Smooth muscle cell (in vitro differentiated cells): ENCODE results near the gene NLRC5. TPM values are rescaled to one million over a fixed set of nuclear protein-coding genes. Genes with fewer than 3 reads are reported as not detected.
A peak's percentile ranks its signal among the peaks of the same experiment; 100 is the strongest.

Experiments
- DNase-seq: peaks from one replicate; lab custom pipeline; 2025; ENCODE audit not compliant: unreplicated experiment; lab: John Stamatoyannopoulos, UW
- H2AFZ ChIP-seq: fragments of 200-600 bp; sonication (generic); 2 replicates; pipeline ENCODE4 v1.6.0; 2016; ENCODE audit warnings: antibody characterized with exemption, low read depth, mild to moderate bottlenecking
- H3F3A ChIP-seq: fragments of 200-600 bp; sonication (generic); 2 replicates; pipeline ENCODE4 v1.6.0; 2017; ENCODE audit warnings: antibody characterized with exemption, low read depth
- H3K27ac ChIP-seq: fragments of 200-600 bp; sonication (generic); 2 replicates; pipeline ENCODE4 v1.5.1; 2016; ENCODE audit warnings: low read depth, mild to moderate bottlenecking
- H3K27me3 ChIP-seq: fragments of 200-600 bp; sonication (generic); 2 replicates; pipeline ENCODE4 v1.6.1; 2016; ENCODE audit warnings: low read depth, mild to moderate bottlenecking
- H3K36me3 ChIP-seq: fragments of 200-600 bp; sonication (generic); 2 replicates; pipeline ENCODE4 v1.5.1; 2016; ENCODE audit warnings: low read depth
- H3K4me1 ChIP-seq: fragments of 200-600 bp; sonication (generic); 2 replicates; pipeline ENCODE4 v1.5.1; 2016; ENCODE audit warnings: low read depth
- H3K4me2 ChIP-seq: fragments of 200-600 bp; sonication (generic); 2 replicates; pipeline ENCODE4 v1.6.0; 2016; ENCODE audit warnings: mild to moderate bottlenecking
- H3K4me3 ChIP-seq: fragments of 200-600 bp; sonication (generic); 2 replicates; pipeline ENCODE4 v1.5.1; 2016; ENCODE audit warnings: mild to moderate bottlenecking
- H3K79me2 ChIP-seq: fragments of 200-600 bp; sonication (generic); 2 replicates; pipeline ENCODE4 v1.6.0; 2016; ENCODE audit warnings: low read depth, mild to moderate bottlenecking
- H3K9ac ChIP-seq: fragments of 200-600 bp; sonication (generic); 2 replicates; pipeline ENCODE4 v1.6.0; 2016; ENCODE audit warnings: low read depth
- H3K9me3 ChIP-seq: fragments of 200-600 bp; sonication (generic); replicated peaks from 2 replicates; pipeline ENCODE4 v1.5.1; 2016; ENCODE audit warnings: low read depth
- H4K20me1 ChIP-seq: fragments of 200-600 bp; sonication (generic); 2 replicates; pipeline ENCODE4 v1.6.0; 2016; ENCODE audit warnings: low read depth
- CTCF ChIP-seq: fragments of 200-600 bp; sonication (generic); IDR thresholded peaks from 2 replicates; pipeline ENCODE4 v1.5.1; 2017; ENCODE audit warnings: borderline replicate concordance, mild to moderate bottlenecking, antibody characterized with exemption; ENCODE audit not compliant: insufficient read depth, poor library complexity, severe bottlenecking
- WGBS: methylation state at CpG from one replicate; pipeline ENCODE4 v1.1.7; 2016; ENCODE audit warnings: low lambda C conversion rate; 5-methylcytosine and 5-hydroxymethylcytosine counted together
- polyA plus RNA-seq: library from polyadenylated mRNA; unstranded; fragments of >200 nt; fragmentation: Nextera tagmentation; extraction: Ambion mirVana; gene quantifications from 2 replicates; pipeline ENCODE4 v1.2.1, GENCODE V29; 2016
- total RNA-seq: library from RNA; depleted of rRNA; stranded (reverse); fragments of >200 nt; gene quantifications from 2 replicates; pipeline ENCODE4 v1.2.3, GENCODE V29; 2014

Gene NLRC5
- total and polyA plus RNA-seq, 2 experiments from 2014 or later = 4.2 to 21.4 TPM

- no peaks in the 10 kb centered on the region for H3K79me2 ChIP-seq
- H3K27ac ChIP-seq = no peak overlapping the region
- H3F3A ChIP-seq = peaks cover 5% of the 10 kb centered on the region
- H3K27me3 ChIP-seq = no peaks in the 10 kb centered on the region
- no peaks in the 10 kb centered on the region for H4K20me1 ChIP-seq
- peak; percentile 39 for TF ChIP-seq CTCF
- H3K4me2 ChIP-seq = no peak overlapping the region
- no peak overlapping the region for H3K9ac ChIP-seq
- WGBS = 72% methylated on average over 14 of the region's 15 CpGs
- H3K4me1 ChIP-seq = no peaks in the 10 kb centered on the region
- no peak for DNase-seq
- H3K36me3 ChIP-seq = no peaks in the 10 kb centered on the region
- no peak overlapping the region for H2AFZ ChIP-seq
- H3K9me3 ChIP-seq = no peaks in the 10 kb centered on the region
- H3K4me3 ChIP-seq = no peak overlapping the region
These were observed 38.2 kb upstream of the NLRC5 start for GRCh38 chr16:56950881-56951771.

- no peak overlapping the region for H3K9ac ChIP-seq
- no peaks in the 10 kb centered on the region for H3K4me1 ChIP-seq
- no peak overlapping the region for H3K27ac ChIP-seq
- H3K4me3 ChIP-seq = no peak overlapping the region
- H3K9me3 ChIP-seq = no peaks in the 10 kb centered on the region
- WGBS = 88% methylated on average over 6 of the region's 6 CpGs
- H3F3A ChIP-seq = no peaks in the 10 kb centered on the region
- H2AFZ ChIP-seq = no peak overlapping the region
- H3K4me2 ChIP-seq = no peak overlapping the region
- no peaks in the 10 kb centered on the region for H4K20me1 ChIP-seq
- DNase-seq = no peak
- H3K36me3 ChIP-seq = no peaks in the 10 kb centered on the region
- H3K27me3 ChIP-seq = no peaks in the 10 kb centered on the region
- H3K79me2 ChIP-seq = no peaks in the 10 kb centered on the region
- no peak for TF ChIP-seq CTCF
These were observed 36.4 kb upstream of the NLRC5 start for GRCh38 chr16:56953006-56953405.

GRCh38 chr16:56956076-56956475, 33.3 kb upstream of the NLRC5 start:
- Histone ChIP-seq H3K27me3 (no peaks in the 10 kb centered on the region), H3K4me1 (no peaks in the 10 kb centered on the region), H3K27ac (no peak overlapping the region), H3F3A (no peaks in the 10 kb centered on the region), H3K79me2 (no peaks in the 10 kb centered on the region), H4K20me1 (no peaks in the 10 kb centered on the region), H3K9me3 (no peaks in the 10 kb centered on the region), H2AFZ (no peak overlapping the region), H3K36me3 (no peaks in the 10 kb centered on the region), H3K4me2 (no peak overlapping the region), H3K4me3 (no peak overlapping the region), H3K9ac (no peak overlapping the region)
- 93% methylated on average over 4 of the region's 4 CpGs for WGBS
- TF ChIP-seq CTCF = no peak
- DNase-seq = no peak

- Histone ChIP-seq H3K36me3 (no peaks in the 10 kb centered on the region), H3K27me3 (no peaks in the 10 kb centered on the region), H2AFZ (no peak overlapping the region), H3K79me2 (no peaks in the 10 kb centered on the region), H3K9me3 (no peaks in the 10 kb centered on the region), H3K4me3 (no peak overlapping the region), H3K4me1 (no peaks in the 10 kb centered on the region), H4K20me1 (no peaks in the 10 kb centered on the region), H3F3A (no peaks in the 10 kb centered on the region), H3K4me2 (no peak overlapping the region), H3K9ac (no peak overlapping the region), H3K27ac (no peak overlapping the region)
- no peak for TF ChIP-seq CTCF
- 60% methylated on average over 4 of the region's 4 CpGs for WGBS
- no peak for DNase-seq
These were observed 32.6 kb upstream of the NLRC5 start for GRCh38 chr16:56956756-56957155.
